ENCODE measurements around the gene EIF4E2. TPM values are rescaled to one million over a fixed set of nuclear protein-coding genes. Genes with fewer than 3 reads are reported as not detected.

Gene EIF4E2
- total RNA-seq, 1 donor from 2014 or later, result 45.3 TPM

DNA sequence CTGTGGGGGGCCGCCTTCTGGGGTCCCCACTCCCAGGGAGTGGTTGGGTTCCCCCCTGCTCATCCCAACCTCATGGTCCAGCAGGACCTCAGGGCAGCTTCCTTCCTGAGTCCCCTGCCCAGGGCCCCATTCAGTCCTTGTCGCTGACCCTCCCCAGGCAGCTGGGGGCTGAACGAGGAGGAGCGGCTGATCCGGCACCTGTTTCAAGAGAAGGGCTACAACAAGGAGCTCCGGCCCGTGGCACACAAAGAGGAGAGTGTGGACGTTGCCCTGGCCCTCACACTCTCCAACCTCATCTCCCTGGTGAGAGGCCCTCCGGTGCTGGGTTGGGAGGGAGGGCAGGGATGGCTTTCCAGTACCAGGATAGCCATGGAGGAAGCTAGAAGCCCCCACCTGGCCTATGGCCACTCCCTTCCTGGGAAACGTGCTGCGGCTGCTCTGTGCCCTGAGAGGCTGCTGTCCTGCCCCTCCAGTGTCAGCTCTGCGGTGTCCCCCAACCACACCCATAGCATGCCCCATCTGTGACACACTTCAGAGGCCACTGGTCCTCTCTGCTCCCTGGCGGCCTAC is 24.0 kb upstream of the EIF4E2 start:
- DNase-seq (ENCODE audit: low read depth), result no peak
- Histone ChIP-seq H3K4me3 (ENCODE audit: low read depth, low read length) (no peak overlapping the region), H3K27me3 (ENCODE audit: control insufficient read depth, insufficient read depth, low read length) (peaks cover 34% of the 10 kb centered on the region), H3K36me3 (ENCODE audit: control insufficient read depth, insufficient read depth, low read length) (no peaks in the 10 kb centered on the region)
- TF ChIP-seq, protein P1, sequence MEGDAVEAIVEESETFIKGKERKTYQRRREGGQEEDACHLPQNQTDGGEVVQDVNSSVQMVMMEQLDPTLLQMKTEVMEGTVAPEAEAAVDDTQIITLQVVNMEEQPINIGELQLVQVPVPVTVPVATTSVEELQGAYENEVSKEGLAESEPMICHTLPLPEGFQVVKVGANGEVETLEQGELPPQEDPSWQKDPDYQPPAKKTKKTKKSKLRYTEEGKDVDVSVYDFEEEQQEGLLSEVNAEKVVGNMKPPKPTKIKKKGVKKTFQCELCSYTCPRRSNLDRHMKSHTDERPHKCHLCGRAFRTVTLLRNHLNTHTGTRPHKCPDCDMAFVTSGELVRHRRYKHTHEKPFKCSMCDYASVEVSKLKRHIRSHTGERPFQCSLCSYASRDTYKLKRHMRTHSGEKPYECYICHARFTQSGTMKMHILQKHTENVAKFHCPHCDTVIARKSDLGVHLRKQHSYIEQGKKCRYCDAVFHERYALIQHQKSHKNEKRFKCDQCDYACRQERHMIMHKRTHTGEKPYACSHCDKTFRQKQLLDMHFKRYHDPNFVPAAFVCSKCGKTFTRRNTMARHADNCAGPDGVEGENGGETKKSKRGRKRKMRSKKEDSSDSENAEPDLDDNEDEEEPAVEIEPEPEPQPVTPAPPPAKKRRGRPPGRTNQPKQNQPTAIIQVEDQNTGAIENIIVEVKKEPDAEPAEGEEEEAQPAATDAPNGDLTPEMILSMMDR (IDR thresholded peaks at IDR 0.05; ENCODE audit: insufficient read depth, low read length, severe bottlenecking), result no peak
- FAIRE-seq, result no peak

DNA sequence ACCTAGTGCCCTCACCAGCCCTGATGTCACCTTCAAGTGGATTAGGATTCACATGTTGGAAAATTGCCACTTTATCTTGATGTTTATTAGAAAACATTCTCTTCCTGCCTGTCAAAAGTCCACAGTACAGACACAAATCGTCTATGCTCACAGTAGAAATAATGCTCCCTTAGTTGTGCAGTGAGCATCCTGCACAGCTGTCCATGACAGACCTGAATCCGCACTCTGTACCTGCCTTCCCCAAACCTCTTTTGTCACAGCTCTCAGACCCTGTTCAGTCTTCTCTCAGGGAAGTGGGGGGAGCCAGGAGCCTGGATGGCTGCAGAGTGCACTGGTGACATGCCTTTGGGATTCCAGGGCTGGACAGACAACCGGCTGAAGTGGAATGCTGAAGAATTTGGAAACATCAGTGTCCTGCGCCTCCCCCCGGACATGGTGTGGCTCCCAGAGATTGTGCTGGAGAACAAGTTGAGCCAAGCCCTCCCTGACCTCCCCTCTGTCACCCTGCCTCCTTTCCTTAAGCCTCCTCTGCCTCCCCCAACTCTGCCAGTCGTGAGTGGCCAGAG is 22.5 kb upstream of the EIF4E2 start:
- FAIRE-seq (no peak), DNase-seq (ENCODE audit: low read depth) (no peak)
- Histone ChIP-seq H3K4me3 (ENCODE audit: low read depth, low read length) (no peak overlapping the region), H3K27me3 (ENCODE audit: control insufficient read depth, insufficient read depth, low read length) (peaks cover 28% of the 10 kb centered on the region), H3K36me3 (ENCODE audit: control insufficient read depth, insufficient read depth, low read length) (no peaks in the 10 kb centered on the region)
- TF ChIP-seq, protein P1 (IDR thresholded peaks at IDR 0.05; ENCODE audit: insufficient read depth, low read length, severe bottlenecking), result no peak

DNA sequence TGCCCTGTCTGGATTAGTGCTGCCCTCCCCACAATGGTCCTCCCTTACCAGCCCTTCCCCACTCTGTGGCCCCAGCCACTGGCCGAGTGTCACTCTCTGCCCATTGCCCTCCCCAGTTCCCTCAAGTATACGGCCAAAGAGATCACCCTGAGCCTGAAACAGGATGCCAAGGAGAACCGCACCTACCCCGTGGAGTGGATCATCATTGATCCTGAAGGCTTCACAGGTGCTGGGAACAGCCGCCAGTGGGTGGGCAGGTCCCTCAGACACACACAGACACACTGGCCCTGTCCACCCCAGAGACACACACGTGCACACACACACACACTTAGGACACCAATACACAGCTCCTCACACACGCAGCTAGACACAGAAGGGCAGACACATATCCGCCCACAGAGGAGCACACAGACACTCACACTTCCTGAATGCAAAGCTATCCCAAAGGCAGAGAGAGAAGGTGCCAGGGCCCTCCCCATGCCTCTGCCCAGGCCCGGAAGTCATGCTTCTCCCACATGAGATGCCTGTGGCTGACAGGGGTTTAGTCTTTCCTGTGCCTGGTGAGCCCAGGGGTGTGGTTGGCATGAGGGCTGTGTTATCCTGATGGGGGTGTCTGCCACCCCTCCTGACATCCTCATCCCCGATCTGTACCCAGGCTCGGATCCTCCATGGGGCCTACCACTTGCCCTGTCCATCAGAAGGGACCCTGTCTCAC is 21.6 kb upstream of the EIF4E2 start:
- Histone ChIP-seq H3K27me3 (ENCODE audit: control insufficient read depth, insufficient read depth, low read length) (peaks cover 20% of the 10 kb centered on the region), H3K36me3 (ENCODE audit: control insufficient read depth, insufficient read depth, low read length) (no peaks in the 10 kb centered on the region), H3K4me3 (ENCODE audit: low read depth, low read length) (no peak overlapping the region)
- no peak for DNase-seq (ENCODE audit: low read depth)
- TF ChIP-seq, protein P1 (IDR thresholded peaks at IDR 0.05; ENCODE audit: insufficient read depth, low read length, severe bottlenecking), result no peak
- no peak for FAIRE-seq

DNA sequence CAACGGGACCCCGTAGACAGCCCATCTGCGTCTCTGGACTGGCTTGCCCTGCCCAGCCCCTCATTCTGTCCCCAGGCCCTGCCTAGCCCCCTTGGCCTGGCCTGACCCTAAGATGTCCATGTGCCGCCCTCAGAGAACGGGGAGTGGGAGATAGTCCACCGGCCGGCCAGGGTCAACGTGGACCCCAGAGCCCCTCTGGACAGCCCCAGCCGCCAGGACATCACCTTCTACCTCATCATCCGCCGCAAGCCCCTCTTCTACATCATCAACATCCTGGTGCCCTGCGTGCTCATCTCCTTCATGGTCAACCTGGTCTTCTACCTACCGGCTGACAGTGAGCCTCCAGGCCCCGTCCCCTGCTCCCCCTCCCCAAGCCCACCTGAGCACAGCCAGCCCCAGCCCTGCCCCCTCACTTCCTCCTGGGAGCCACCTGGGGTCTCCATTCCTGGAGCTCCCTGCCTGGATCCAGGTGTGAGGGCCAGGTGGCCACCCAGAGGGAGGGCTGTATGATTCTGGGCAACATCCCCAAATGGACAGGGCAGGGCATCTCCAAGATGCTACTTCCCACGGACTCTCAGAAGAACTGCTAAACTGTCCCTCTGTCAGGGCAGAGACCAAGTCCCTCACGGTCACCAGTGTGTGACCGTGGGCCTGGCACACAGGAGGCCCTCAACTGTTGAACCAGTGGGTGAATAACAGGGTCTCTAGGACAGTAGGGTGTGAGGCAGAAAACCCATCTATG is 20.5 kb upstream of the EIF4E2 start:
- FAIRE-seq (no peak), DNase-seq (ENCODE audit: low read depth) (no peak)
- TF ChIP-seq, protein P1 (IDR thresholded peaks at IDR 0.05; ENCODE audit: insufficient read depth, low read length, severe bottlenecking), result no peak
- Histone ChIP-seq H3K4me3 (ENCODE audit: low read depth, low read length) (no peak overlapping the region), H3K36me3 (ENCODE audit: control insufficient read depth, insufficient read depth, low read length) (no peaks in the 10 kb centered on the region), H3K27me3 (ENCODE audit: control insufficient read depth, insufficient read depth, low read length) (peaks cover 15% of the 10 kb centered on the region)

DNA sequence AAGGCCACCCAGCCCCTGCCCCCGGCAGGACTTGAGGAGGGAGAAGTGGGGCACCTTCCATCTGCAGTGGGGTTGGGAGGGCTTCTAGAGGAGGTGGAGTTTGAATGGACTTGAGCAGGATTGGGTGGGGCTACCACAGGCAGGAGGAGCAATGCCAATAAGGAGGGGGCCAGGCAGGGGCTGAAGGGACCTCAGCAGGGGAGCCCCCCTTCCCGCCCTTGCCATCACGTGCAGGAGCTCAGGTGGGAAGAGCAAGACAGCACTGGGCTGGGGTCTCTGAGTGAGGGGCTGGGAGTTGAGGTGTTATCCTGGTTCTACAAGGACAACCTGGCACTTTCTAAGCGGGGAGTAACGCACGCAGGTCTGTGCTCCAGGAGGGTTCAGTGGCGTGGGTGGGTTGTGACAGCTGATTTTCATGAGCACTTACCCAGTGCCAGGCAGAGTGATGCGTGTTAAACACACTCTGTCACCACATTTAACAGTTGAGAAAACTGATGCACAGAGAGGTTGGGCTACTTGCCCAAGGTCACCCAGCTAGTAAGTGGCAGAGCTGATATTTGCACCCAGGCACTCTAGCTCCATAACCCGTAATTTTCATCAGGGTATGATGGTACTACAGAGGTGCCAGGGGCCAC is 19.7 kb upstream of the EIF4E2 start:
- FAIRE-seq (no peak), DNase-seq (ENCODE audit: low read depth) (no peak)
- Histone ChIP-seq H3K4me3 (ENCODE audit: low read depth, low read length) (no peak overlapping the region), H3K36me3 (ENCODE audit: control insufficient read depth, insufficient read depth, low read length) (no peaks in the 10 kb centered on the region), H3K27me3 (ENCODE audit: control insufficient read depth, insufficient read depth, low read length) (peaks cover 15% of the 10 kb centered on the region)
- TF ChIP-seq, protein P1 (IDR thresholded peaks at IDR 0.05; ENCODE audit: insufficient read depth, low read length, severe bottlenecking), result no peak

Data from bronchial epithelial cell (primary cell).